ENCODE measurements around the gene ATP4B.

GRCh38 chr13:113624235-113624587 is 33.8 kb downstream of the ATP4B start:
- TF ChIP-seq CHD2 (IDR thresholded peaks at IDR 0.05; ENCODE audit: low read length, partially characterized antibody) = no peak
- TF ChIP-seq CTCF (IDR thresholded peaks at IDR 0.05) = no peak
- no peak for TF ChIP-seq YY1 (IDR thresholded peaks at IDR 0.05; ENCODE audit: low read depth)
- no peak for TF ChIP-seq GABPA (IDR thresholded peaks at IDR 0.05; ENCODE audit: low read depth)
